COLO668 (cell line): Measurements from ENCODE around the gene C20orf173.
"Not testable (repeated sequence)": the region's sequence is repeated elsewhere in the genome, so short reads cannot be mapped to it uniquely, and the experiment has no call there.

Experiments used
- DNase-seq: peaks from one replicate; lab custom pipeline; 2025; ENCODE audit not compliant: unreplicated experiment; lab: John Stamatoyannopoulos, UW

C20orf173 gene

GRCh38 chr20:35529552-35529951 is at the start of gene C20orf173:
TSS of gene C20orf173 (minus strand) at chr20:35529652. CDS start at chr20:35529373, 279 bp downstream.
- DNase-seq, result no peak

GRCh38 chr20:35579196-35579595 is 49.7 kb upstream of the C20orf173 start:
- no peak for DNase-seq

- no peak for DNase-seq
These were observed 49.0 kb upstream of the C20orf173 start for GRCh38 chr20:35578469-35578868.

- DNase-seq, result no peak
These were observed 47.4 kb upstream of the C20orf173 start for GRCh38 chr20:35576816-35577215.

GRCh38 chr20:35575958-35576357 is 46.5 kb upstream of the C20orf173 start:
- peak; percentile 59 for DNase-seq

GRCh38 chr20:35572838-35573237 is 43.4 kb upstream of the C20orf173 start:
- DNase-seq, result no peak

GRCh38 chr20:35571555-35571954 is 42.1 kb upstream of the C20orf173 start:
- no peak for DNase-seq

GRCh38 chr20:35568645-35569044 is 39.2 kb upstream of the C20orf173 start:
- DNase-seq, result peak; percentile 24

GRCh38 chr20:35564905-35565304 is 35.5 kb upstream of the C20orf173 start:
- DNase-seq, result no peak

GRCh38 chr20:35563834-35564233 is 34.4 kb upstream of the C20orf173 start:
- DNase-seq, result no peak

GRCh38 chr20:35562541-35563110 is 33.2 kb upstream of the C20orf173 start:
- DNase-seq, result no peak

- DNase-seq, result no peak
These were observed 32.2 kb upstream of the C20orf173 start for GRCh38 chr20:35561671-35562070.

GRCh38 chr20:35561268-35561667 is 31.8 kb upstream of the C20orf173 start:
- peak; percentile 57 for DNase-seq

- DNase-seq, result no peak
These were observed 31.1 kb upstream of the C20orf173 start for GRCh38 chr20:35560541-35560940.

GRCh38 chr20:35560105-35560511 is 30.7 kb upstream of the C20orf173 start:
- DNase-seq, result no peak

GRCh38 chr20:35559042-35559693 is 29.7 kb upstream of the C20orf173 start:
- no peak for DNase-seq

- DNase-seq, result no peak
These were observed 29.0 kb upstream of the C20orf173 start for GRCh38 chr20:35558451-35558850.

GRCh38 chr20:35556871-35557270 is 27.4 kb upstream of the C20orf173 start:
- DNase-seq, result no peak

GRCh38 chr20:35555951-35556645 is 26.6 kb upstream of the C20orf173 start:
- DNase-seq, result no peak

GRCh38 chr20:35555461-35555860 is 26.0 kb upstream of the C20orf173 start:
- DNase-seq, result not testable (repeated sequence)

- DNase-seq, result no peak
These were observed 23.5 kb upstream of the C20orf173 start for GRCh38 chr20:35552914-35553313.

- no peak for DNase-seq
These were observed 22.1 kb upstream of the C20orf173 start for GRCh38 chr20:35551503-35551902.
